Measurements from ENCODE around the gene TPST2.

DNA sequence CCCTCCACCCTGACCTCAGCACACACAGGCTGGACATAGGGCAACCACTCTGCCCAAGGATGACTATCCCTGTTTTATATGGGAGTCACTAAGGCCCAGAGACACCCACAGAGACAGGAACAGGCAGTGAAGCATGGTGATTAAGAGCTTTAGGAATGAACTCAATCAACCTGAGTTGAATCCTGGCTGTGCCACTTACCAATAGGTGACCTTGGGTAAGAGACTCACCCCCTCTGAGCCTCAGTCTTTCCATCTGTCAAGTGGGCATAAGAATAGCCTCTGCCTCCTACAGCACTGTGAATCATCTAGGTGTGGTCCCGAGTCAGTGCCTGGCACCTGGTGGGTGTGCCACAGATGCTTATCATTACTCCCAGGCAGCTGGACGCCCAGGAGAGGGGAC, 21.1 kb upstream of the TPST2 start:
- TF ChIP-seq, protein P1, sequence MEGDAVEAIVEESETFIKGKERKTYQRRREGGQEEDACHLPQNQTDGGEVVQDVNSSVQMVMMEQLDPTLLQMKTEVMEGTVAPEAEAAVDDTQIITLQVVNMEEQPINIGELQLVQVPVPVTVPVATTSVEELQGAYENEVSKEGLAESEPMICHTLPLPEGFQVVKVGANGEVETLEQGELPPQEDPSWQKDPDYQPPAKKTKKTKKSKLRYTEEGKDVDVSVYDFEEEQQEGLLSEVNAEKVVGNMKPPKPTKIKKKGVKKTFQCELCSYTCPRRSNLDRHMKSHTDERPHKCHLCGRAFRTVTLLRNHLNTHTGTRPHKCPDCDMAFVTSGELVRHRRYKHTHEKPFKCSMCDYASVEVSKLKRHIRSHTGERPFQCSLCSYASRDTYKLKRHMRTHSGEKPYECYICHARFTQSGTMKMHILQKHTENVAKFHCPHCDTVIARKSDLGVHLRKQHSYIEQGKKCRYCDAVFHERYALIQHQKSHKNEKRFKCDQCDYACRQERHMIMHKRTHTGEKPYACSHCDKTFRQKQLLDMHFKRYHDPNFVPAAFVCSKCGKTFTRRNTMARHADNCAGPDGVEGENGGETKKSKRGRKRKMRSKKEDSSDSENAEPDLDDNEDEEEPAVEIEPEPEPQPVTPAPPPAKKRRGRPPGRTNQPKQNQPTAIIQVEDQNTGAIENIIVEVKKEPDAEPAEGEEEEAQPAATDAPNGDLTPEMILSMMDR (IDR thresholded peaks at IDR 0.05; ENCODE audit: low read depth, low read length, poor library complexity, severe bottlenecking): no peak
- no peak for TF ChIP-seq EZH2phosphoT487 (IDR thresholded peaks at IDR 0.05; ENCODE audit: borderline replicate concordance, low read length)
